NCI-H2196 (cell line): ENCODE results near the gene PHLPP1.

Experiments used
- DNase-seq: peaks from one replicate; lab custom pipeline; 2025; ENCODE audit not compliant: unreplicated experiment; lab: John Stamatoyannopoulos, UW

Gene PHLPP1

DNA sequence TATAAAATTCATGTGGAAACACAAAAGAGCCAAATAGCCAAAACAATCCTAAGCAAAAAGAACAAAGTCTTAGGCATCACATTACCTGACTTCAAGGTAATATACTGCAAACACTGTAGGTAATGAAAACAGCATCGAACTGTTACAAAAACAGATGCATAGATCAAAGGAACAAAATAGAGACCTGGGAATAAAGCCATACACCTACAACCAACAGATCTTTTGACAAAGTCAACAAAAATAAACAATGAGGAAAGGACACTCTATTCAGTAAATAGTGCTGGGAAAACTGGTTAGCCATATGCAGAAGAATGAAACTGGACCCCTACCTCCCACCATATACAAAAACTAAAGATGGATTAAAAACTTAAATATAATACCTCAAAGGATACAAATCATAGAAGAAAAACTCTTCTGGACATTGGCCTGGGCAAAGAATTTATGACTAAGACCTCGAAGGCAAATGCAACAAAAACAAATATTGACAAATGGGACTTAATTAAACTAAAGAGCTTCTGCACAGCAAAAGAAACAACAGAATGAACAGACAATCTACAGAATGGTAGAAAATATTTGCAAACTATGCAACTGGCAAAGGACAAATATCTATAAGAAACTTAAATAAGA, 218.0 kb downstream of the PHLPP1 start:
- no peak for DNase-seq

DNA sequence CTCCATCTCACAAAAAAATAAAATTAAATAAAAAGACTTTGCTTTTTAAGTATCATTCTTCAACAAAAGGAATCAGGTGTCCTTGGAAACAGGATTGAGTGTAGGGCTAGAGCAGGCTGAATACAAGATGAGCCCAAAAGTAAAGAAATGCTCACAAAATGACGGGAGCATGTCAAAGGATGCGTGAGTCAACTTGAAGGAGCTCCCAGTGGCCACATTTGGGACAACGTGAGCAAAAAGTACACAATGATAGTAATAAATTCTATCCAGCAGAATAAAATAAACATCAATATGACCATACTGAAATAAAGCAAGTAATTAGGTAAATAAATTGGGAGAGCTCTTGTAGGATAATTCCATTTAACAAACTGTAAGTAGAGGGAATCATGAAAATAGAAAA, 220.7 kb downstream of the PHLPP1 start:
- no peak for DNase-seq

- DNase-seq, result no peak
These were observed 221.7 kb downstream of the PHLPP1 start for GRCh38 chr18:62937065-62937464.

DNA sequence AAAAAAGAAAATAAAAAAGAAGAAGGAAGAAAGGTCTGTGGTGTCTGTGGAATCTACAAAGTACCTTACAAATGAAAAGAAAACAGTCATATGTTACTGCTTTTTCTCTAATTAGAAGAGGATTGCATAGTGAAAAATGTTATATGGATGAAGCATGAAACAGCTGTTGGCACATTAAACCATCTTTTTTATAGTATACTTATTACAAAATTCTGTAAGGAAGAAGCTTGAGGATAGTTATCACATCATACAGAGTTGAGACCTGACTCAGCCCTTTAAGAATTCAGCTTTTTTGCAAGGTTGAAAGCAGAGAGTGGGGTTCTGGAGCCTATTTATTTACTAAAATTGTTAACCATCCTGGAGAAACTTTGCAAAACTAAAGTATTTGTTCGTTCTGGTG, 222.7 kb downstream of the PHLPP1 start:
- DNase-seq, result no peak

- no peak for DNase-seq
These were observed 223.1 kb downstream of the PHLPP1 start for GRCh38 chr18:62938487-62938886.

DNA sequence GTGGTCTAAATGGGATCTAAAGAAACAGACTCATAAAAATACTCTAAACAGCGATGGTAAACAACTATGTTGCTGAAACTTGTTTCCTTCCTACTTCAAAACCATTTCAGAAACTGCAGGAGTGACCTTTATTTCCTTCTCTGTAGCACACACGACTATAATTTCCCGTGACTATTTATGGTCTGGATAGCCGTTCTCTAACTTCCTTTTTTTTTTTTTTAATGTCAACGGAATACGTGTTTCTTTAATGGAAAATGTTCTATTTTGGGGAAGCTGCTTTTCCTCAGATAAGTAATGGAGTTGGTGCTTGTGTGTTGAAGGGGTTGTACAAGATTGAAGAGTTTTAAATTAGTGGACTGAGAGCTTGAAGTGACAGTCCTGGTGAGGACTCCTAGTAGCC, 224.1 kb downstream of the PHLPP1 start:
- DNase-seq, result no peak

DNA sequence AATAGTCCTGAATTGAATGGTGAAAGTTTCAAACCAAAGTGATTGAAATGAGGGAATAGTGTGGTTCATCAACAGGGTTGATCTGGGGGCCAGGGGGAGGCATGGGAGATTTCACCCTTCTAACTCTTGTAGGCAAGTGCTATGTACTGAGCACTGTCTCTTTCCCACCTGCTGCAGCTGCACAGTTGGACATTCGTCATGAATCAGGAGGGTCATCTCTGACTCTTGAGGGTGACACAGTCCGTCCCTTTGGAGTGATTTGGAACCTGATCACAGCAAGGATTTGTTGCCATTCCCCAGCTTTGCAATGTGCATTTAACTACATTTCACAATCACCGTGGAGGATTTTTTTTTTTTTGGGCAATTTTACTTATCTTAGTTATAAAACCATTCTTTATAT, 224.6 kb downstream of the PHLPP1 start:
- DNase-seq, result no peak

- no peak for DNase-seq
These were observed 227.2 kb downstream of the PHLPP1 start for GRCh38 chr18:62942578-62942977.

DNA sequence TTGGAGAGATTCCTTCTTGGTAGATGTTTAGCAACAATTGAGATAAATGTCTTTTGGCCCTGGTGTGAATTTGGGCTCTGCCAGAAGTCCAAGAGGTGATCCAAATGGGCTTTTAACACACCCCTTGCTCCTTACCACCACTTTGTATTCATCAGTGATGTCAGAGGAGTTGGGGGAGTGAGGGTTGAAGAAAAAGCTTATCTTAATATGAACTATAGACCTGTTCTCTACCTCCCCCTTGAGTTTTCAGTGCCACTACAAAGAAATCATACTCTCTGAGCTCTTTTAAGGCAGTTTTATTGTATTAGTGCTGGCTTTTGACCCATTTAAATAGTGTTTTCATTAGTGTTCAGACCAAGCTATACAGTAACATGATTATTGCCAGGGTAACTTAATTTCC, 229.1 kb downstream of the PHLPP1 start:
- DNase-seq, result no peak

DNA sequence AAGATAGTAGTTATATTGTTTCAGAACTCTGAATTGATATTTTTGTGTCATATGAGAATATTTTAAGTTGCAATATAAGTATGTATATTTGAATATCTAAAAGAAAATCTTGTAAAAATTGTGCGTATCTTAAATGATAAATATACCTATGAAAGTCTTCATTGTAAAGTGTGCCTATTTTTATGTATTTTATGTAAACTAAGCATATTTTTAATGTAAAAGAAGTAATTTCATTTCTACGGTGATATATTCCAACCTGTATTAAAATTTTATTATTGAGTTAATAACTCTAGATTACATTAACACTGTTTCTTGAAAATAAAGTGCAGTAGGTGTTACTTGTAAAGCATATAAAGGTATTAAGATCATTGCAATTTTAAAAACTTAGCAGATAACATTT, 233.4 kb downstream of the PHLPP1 start:
- no peak for DNase-seq

DNA sequence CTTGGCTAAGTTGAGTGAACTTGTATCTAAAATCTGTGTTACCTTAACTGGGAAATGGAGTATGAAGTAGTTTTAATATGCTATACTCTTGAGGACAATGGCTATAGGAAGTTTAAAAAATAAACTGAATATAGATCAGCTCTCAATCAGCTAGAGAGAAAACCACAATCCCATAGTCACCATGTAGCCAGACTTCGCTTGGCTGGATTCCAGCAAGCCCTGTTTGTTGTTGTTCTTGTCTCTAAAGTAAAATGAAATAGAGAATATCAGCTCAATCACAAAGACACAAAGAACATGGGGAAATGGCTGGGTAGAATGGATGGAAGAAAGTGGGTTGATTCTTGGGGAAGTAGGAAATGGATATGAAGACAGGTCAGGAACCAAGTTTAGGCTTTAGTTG, 234.9 kb downstream of the PHLPP1 start:
- DNase-seq, result no peak

GRCh38 chr18:62952807-62953206, 237.5 kb downstream of the PHLPP1 start:
- DNase-seq, result no peak

GRCh38 chr18:62953663-62954062, 238.3 kb downstream of the PHLPP1 start:
- no peak for DNase-seq

DNA sequence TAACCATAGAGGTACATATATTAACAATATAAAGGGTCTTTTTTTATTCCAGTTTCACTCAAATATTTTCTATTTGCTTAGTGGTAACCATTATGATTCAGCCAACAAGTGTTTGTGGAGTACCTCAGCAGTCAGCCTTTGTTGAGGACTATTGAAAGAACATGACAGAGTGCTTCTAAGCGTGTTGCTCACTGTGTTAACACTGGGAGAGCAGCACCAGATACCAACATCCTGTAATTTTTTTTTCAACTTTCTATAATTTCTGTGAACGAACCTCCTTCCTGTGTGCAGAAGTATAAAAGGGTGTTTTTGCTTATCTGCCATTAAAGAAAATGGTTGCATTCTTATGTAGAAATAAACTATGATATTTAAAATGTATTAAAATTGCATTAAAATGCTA, 239.0 kb downstream of the PHLPP1 start:
- no peak for DNase-seq

DNA sequence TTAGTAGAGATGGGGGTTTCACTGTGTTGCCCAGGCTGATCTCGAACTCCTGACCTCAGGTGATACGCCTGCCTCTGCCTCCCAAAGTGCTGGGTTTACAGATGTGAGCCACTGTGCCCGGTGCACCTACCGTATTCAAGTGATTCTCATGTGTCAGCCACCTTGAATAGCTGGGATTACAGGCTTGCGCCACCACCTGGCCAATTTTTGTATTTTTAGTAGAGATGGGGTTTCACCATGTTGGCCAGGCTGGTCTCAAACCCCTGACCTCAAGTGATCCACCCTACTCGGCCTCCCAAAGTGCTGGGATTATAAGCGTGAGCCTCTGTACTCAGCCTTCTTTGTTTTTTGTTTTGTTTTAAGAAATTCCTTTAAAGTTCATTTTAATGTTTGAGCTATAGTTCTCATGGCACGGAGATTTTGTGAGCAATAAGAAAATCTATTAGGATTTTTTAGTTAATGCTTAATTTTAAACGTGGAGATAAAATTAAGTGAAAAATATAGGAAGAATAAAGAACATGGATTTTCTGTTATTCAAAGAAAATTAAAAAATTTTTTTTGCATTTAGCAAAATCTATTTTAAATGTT, 242.6 kb downstream of the PHLPP1 start:
- DNase-seq, result peak; percentile 11

GRCh38 chr18:62959481-62959880, 244.1 kb downstream of the PHLPP1 start:
- DNase-seq, result no peak

DNA sequence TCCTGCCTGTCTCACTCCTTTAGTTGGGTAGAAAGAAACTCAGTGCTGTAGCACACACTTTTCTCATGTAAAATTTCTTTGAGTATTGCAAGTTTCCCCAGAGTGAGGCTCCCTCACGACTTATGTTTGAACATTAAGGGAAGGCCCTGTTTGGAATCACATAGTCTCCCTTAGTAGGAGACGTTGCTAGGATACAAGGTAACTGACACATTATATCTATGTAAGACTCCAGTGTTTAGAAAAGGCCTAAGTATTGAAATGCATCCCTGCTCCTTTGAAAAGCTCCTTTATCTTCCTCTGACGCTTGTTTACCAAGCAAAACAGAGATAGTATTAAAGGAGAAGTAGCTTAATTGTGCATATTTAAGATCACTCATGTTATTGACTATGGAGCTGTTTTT, 248.2 kb downstream of the PHLPP1 start:
- peak; percentile 53 for DNase-seq

- DNase-seq, result no peak
These were observed 249.1 kb downstream of the PHLPP1 start for GRCh38 chr18:62964432-62964831.

DNA sequence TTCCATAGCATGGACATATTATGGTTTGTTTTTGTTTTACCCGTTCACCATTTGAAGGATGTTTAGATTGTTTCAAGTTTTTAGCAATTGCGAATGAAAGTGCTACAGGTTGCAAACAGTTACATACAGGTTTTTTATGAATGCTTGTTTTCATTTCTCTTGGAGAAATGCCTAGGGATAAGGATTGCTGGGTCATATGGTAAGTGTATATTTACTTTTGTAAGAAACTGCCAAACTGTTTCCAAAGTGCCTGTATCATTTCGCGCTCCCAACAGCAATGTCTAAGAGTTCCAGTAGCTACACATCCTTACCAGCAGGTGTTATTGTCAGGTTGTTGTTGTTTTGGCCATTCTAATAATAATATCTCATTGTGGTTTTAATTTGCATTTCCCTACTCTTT, 251.7 kb downstream of the PHLPP1 start:
- no peak for DNase-seq

- no peak for DNase-seq
These were observed 258.3 kb downstream of the PHLPP1 start for GRCh38 chr18:62973689-62974088.

GRCh38 chr18:62974388-62974787, 259.0 kb downstream of the PHLPP1 start:
- no peak for DNase-seq

- DNase-seq, result no peak
These were observed 259.8 kb downstream of the PHLPP1 start for GRCh38 chr18:62974928-62975675.

GRCh38 chr18:62975785-62976184, 260.4 kb downstream of the PHLPP1 start:
- DNase-seq, result no peak
